Erythroblast (primary cell): ENCODE measurements around the gene SLC8A3.

Experiments
- GATA1 ChIP-seq: IDR thresholded peaks from 2 replicates; pipeline ENCODE4 v1.6.1; 2011; ENCODE audit warnings: low read depth, mild to moderate bottlenecking, control low read depth, low read length, moderate library complexity
- POLR2A ChIP-seq: IDR thresholded peaks from 2 replicates; pipeline ENCODE4 v1.6.1; 2011; ENCODE audit warnings: mild to moderate bottlenecking, low read length

DNA sequence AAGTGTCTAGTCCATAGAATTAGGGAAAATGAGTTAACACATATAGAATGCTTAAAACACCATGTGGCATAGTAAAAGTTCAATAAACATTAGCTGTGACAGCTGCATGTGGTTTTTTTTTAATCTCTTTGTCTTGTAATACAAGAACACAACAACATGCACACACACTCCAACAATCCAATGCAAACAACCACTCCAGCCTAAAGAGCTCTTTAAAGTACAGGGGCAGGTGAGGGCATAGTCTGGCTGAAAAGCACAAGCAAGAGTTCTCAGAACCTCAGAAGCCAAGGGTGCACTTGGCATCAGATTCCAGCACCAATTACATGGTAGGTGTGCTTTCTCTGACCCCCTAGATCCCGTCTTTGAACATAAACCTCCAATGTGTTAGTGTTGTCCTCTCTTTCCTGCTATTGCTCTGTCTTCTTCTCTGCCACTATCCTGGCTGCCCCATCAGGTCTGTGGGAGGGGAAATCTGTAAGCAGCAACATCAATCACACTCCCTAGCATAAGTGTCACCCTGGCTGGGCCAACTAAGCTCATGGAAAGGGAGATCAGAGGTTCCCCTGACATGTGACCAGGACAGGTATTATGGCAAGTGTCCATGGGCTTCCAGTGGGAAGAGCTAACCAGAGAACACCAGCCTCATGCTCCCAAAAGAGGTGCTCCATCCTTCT, 91.0 kb downstream of the SLC8A3 start:
- no peak for TF ChIP-seq POLR2A
- no peak for TF ChIP-seq GATA1
